ENCODE measurements around the gene C8G.
A peak's percentile ranks its signal among the peaks of the same experiment; 100 is the strongest.

Gene C8G

GRCh38 chr9:136939996-136940525, 5.0 kb upstream of the C8G start:
- H3K27me3 ChIP-seq (replicated peaks; ENCODE audit: control insufficient read depth, insufficient read depth, low read length) = no peaks in the 10 kb centered on the region
- H3K4me3 ChIP-seq (replicated peaks; ENCODE audit: low read depth, low read length) = no peak overlapping the region
- peaks cover 33% of the 10 kb centered on the region for H3K36me3 ChIP-seq (ENCODE audit: control insufficient read depth, insufficient read depth, low read length)
- DNase-seq (ENCODE audit: extremely low read depth, insufficient read length) = no peak
- TF ChIP-seq CTCF (IDR thresholded peaks at IDR 0.05; ENCODE audit: insufficient read depth, low read length, poor library complexity, severe bottlenecking) = no peak

- TF ChIP-seq CTCF (IDR thresholded peaks at IDR 0.05; ENCODE audit: insufficient read depth, low read length, poor library complexity, severe bottlenecking) = no peak
- no peak for DNase-seq (ENCODE audit: extremely low read depth, insufficient read length)
- Histone ChIP-seq H3K36me3 (ENCODE audit: control insufficient read depth, insufficient read depth, low read length) (peaks cover 33% of the 10 kb centered on the region), H3K4me3 (replicated peaks; ENCODE audit: low read depth, low read length) (no peak overlapping the region), H3K27me3 (replicated peaks; ENCODE audit: control insufficient read depth, insufficient read depth, low read length) (no peaks in the 10 kb centered on the region)
These were observed 4.4 kb upstream of the C8G start for GRCh38 chr9:136940526-136941230.

- no peaks in the 10 kb centered on the region for H3K27me3 ChIP-seq (replicated peaks; ENCODE audit: control insufficient read depth, insufficient read depth, low read length)
- no peak for TF ChIP-seq CTCF (IDR thresholded peaks at IDR 0.05; ENCODE audit: insufficient read depth, low read length, poor library complexity, severe bottlenecking)
- DNase-seq (ENCODE audit: extremely low read depth, insufficient read length) = no peak
- no peak overlapping the region for H3K4me3 ChIP-seq (replicated peaks; ENCODE audit: low read depth, low read length)
- H3K36me3 ChIP-seq (ENCODE audit: control insufficient read depth, insufficient read depth, low read length) = peaks cover 33% of the 10 kb centered on the region
These were observed 3.6 kb upstream of the C8G start for GRCh38 chr9:136941231-136942111.

DNA sequence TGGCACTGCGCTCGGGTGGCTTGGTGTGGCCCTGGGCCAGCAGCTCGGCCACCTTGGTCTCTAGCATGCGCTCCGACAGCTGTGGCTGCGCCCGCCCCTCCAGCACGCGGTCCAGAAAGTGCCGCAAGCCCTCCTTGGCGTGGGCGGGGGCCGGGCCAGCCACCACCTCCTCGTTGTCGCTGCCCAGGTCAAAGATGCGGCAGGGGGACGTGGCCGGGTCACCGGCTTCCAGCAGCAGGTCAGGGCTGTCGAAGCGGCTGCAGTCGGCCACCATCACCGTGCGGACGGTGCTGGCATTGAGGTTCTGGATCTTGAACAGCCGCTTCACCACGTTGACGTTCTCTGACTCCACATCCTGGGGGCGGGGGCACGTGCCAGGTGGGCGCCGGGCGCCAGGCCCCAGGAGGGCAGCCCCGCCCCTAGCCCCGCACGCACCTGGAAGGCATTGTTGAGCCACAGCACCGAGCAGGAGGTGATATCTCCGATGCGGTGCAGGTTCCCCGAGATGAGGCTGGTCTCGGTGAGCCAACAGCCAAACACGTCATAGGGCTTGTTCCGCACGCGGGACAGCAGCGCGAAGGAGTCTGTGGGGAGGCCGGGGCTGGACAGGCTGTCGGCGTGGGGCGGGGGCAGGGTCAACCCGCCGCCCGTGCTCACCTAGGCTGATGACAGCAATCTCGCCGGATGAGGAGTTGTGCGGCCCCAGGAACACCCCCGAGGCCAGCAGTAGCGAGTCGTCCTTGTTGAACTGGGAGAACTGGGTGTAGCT, 2.7 kb upstream of the C8G start:
- DNase-seq (ENCODE audit: extremely low read depth, insufficient read length) = no peak
- Histone ChIP-seq H3K36me3 (ENCODE audit: control insufficient read depth, insufficient read depth, low read length) (peaks cover 33% of the 10 kb centered on the region), H3K4me3 (replicated peaks; ENCODE audit: low read depth, low read length) (no peak overlapping the region), H3K27me3 (replicated peaks; ENCODE audit: control insufficient read depth, insufficient read depth, low read length) (no peaks in the 10 kb centered on the region)
- no peak for TF ChIP-seq CTCF (IDR thresholded peaks at IDR 0.05; ENCODE audit: insufficient read depth, low read length, poor library complexity, severe bottlenecking)

DNA sequence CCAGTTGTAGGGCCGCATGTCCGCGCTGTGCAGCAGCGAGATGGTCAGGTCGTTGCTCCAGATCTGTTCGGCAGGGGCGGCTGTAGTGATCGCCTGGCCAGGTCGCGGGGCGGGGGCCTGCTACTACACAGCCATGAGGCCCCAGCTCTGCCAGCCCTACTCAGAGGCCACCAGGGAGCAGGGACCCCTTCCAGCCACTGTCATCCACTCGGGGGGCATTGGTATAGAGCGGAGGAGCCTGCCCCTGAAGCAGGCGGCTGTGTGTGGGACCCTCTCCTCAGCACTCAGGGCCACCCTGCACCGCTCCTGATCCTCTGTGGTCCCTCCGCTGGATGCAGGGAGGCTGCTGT, 2.2 kb upstream of the C8G start:
- H3K4me3 ChIP-seq (replicated peaks; ENCODE audit: low read depth, low read length) = peak overlapping the region; percentile 94

More for the DNA sequence above, 2.2 kb upstream of the C8G start:
- TF ChIP-seq CTCF (IDR thresholded peaks at IDR 0.05; ENCODE audit: insufficient read depth, low read length, poor library complexity, severe bottlenecking) = no peak
- Histone ChIP-seq H3K27me3 (replicated peaks; ENCODE audit: control insufficient read depth, insufficient read depth, low read length) (no peaks in the 10 kb centered on the region), H3K36me3 (ENCODE audit: control insufficient read depth, insufficient read depth, low read length) (peaks cover 33% of the 10 kb centered on the region)
- no peak for DNase-seq (ENCODE audit: extremely low read depth, insufficient read length)
